A673 (cell line): ENCODE results near the gene HABP2. TPM values are rescaled to one million over a fixed set of nuclear protein-coding genes. Genes with fewer than 3 reads are reported as not detected.

Source experiments
- BruUV-seq: library from RNA; stranded (reverse); fragments of 400-500 nt; replicated peaks from 2 replicates; lab custom pipeline; 2021; lab: Mats Ljungman, UMichigan
- CTCF ChIA-PET: fragments of 300-600 bp; sonication (Branson Sonifier 250); formaldehyde crosslinking; loops from one replicate; lab custom pipeline; 2022; ENCODE audit warnings: antibody characterized with exemption; lab: Charles Lee
- POLR2A ChIA-PET: fragments of 300-600 bp; sonication (Branson Sonifier 250); formaldehyde crosslinking; loops from one replicate; lab custom pipeline; 2022; ENCODE audit warnings: antibody characterized with exemption; ENCODE audit not compliant: low non-redundant PET; lab: Charles Lee
- DNase-seq: peaks from one replicate; pipeline ENCODE4 v3.0.0-alpha.2; 2015; ENCODE audit warnings: low spot score
- H3K27ac ChIP-seq: fragments of 200-600 bp; sonication (generic); 2 replicates; pipeline ENCODE4 v1.5.1; 2016; ENCODE audit warnings: mixed run types, low read depth, mild to moderate bottlenecking, mixed read lengths, antibody characterized with exemption, low read length; ENCODE audit not compliant: poor library complexity, severe bottlenecking
- H3K27me3 ChIP-seq: fragments of 200-600 bp; sonication (generic); replicated peaks from 2 replicates; pipeline ENCODE4 v1.6.1; 2017; ENCODE audit warnings: mixed run types, low read depth, mild to moderate bottlenecking, mixed read lengths, antibody characterized with exemption, low read length; ENCODE audit not compliant: insufficient read depth, poor library complexity
- H3K36me3 ChIP-seq: fragments of 200-600 bp; sonication (generic); 2 replicates; pipeline ENCODE4 v1.6.1; 2016; ENCODE audit warnings: mixed run types, mild to moderate bottlenecking, mixed read lengths, antibody characterized with exemption, low read length; ENCODE audit not compliant: insufficient read depth, poor library complexity, severe bottlenecking
- H3K4me1 ChIP-seq: fragments of 200-600 bp; sonication (generic); 2 replicates; pipeline ENCODE4 v1.6.1; 2017; ENCODE audit warnings: mixed run types, mild to moderate bottlenecking, mixed read lengths, antibody characterized with exemption, low read length; ENCODE audit not compliant: insufficient read depth, poor library complexity, severe bottlenecking
- H3K4me3 ChIP-seq: fragments of 200-600 bp; sonication (generic); 2 replicates; pipeline ENCODE4 v1.5.1; 2016; ENCODE audit warnings: low read depth, mixed run types, mild to moderate bottlenecking, mixed read lengths, low read length; ENCODE audit not compliant: poor library complexity, severe bottlenecking
- H3K9me3 ChIP-seq: fragments of 200-600 bp; sonication (generic); 2 replicates; pipeline ENCODE4 v1.6.1; 2016; ENCODE audit warnings: mixed run types, low read depth, mild to moderate bottlenecking, mixed read lengths, antibody characterized with exemption, low read length; ENCODE audit not compliant: poor library complexity, severe bottlenecking
- CTCF ChIP-seq: fragments of 300-800, 200-600 bp; sonication (generic); conservative IDR thresholded peaks from 2 replicates; pipeline ENCODE4 v1.5.1; 2017; ENCODE audit warnings: low read depth, mild to moderate bottlenecking, antibody characterized with exemption, low read length, moderate library complexity, mixed read lengths
- EZH2 ChIP-seq: fragments of 200-600 bp; sonication (generic); IDR thresholded peaks from 2 replicates; pipeline ENCODE4 v1.6.1; 2017; ENCODE audit warnings: borderline replicate concordance, low read depth, mild to moderate bottlenecking, mixed read lengths, antibody characterized with exemption, low read length; ENCODE audit not compliant: poor library complexity, severe bottlenecking
- intact Hi-C: fragments of 100-400 bp; cut with micrococcal nuclease; formaldehyde crosslinking; loops from one replicate; pipeline ENCODE4 v1.10.0; 2022; ENCODE audit not compliant: unreplicated experiment
- total RNA-seq: library from RNA; stranded (reverse); gene quantifications from 2 replicates; pipeline ENCODE4 v1.2.3, GENCODE V29; 2021

Gene HABP2
- total RNA-seq, 1 experiment from 2014 or later = not detected

GRCh38 chr10:113523628-113524027 is 29.2 kb upstream of the HABP2 start:
- no peak for DNase-seq
- TF ChIP-seq EZH2 = no peak
- TF ChIP-seq CTCF = no peak
- H3K36me3 ChIP-seq = no peaks in the 10 kb centered on the region
- no peak overlapping the region for H3K4me3 ChIP-seq
- CTCF ChIA-PET = no interaction called here
- H3K9me3 ChIP-seq = no peaks in the 10 kb centered on the region
- no peak overlapping the region for H3K27ac ChIP-seq
- intact Hi-C loops = loop anchor here (5.0 kb wide), 2 partner anchors 39 to 1046 kb away; no protein-coding TSS in a partner anchor
- H3K27me3 ChIP-seq = no peaks in the 10 kb centered on the region
- POLR2A ChIA-PET = no interaction called here
- H3K4me1 ChIP-seq = peaks cover 15% of the 10 kb centered on the region
- no TSS peak for BruUV-seq

GRCh38 chr10:113524120-113524519 is 28.7 kb upstream of the HABP2 start:
- TF ChIP-seq EZH2 = no peak
- no peak for TF ChIP-seq CTCF
- Histone ChIP-seq H3K4me3 (no peak overlapping the region), H3K27me3 (no peaks in the 10 kb centered on the region), H3K36me3 (no peaks in the 10 kb centered on the region), H3K4me1 (peaks cover 15% of the 10 kb centered on the region), H3K9me3 (no peaks in the 10 kb centered on the region), H3K27ac (no peak overlapping the region)
- POLR2A ChIA-PET = no interaction called here
- intact Hi-C loops = loop anchor here (5.0 kb wide), 2 partner anchors 38 to 1047 kb away; no protein-coding TSS in a partner anchor
- no TSS peak for BruUV-seq
- CTCF ChIA-PET = no interaction called here
- DNase-seq = no peak

- no peak for DNase-seq
- Histone ChIP-seq H3K27me3 (no peaks in the 10 kb centered on the region), H3K9me3 (no peaks in the 10 kb centered on the region), H3K4me3 (no peak overlapping the region), H3K36me3 (no peaks in the 10 kb centered on the region), H3K27ac (no peak overlapping the region), H3K4me1 (peaks cover 15% of the 10 kb centered on the region)
- BruUV-seq = no TSS peak
- POLR2A ChIA-PET = no interaction called here
- intact Hi-C loops = loop anchor here (5.0 kb wide), 2 partner anchors 37 to 1048 kb away; no protein-coding TSS in a partner anchor
- TF ChIP-seq CTCF (no peak), EZH2 (no peak)
- CTCF ChIA-PET = no interaction called here
Observed at GRCh38 chr10:113524539-113525490, 28.0 kb upstream of the HABP2 start.
